ENCODE measurements around the gene STARD5.

GRCh38 chr15:81334768-81335435 lies 11.0 kb upstream of the STARD5 start:
- TF ChIP-seq POLR2AphosphoS5 (IDR thresholded peaks at IDR 0.05), result no peak
- no peak for TF ChIP-seq CTCF (IDR thresholded peaks at IDR 0.05 in 8 of 11, conservative IDR thresholded peaks at IDR 0.05 in 3 of 11)
